GM12874 (cell line): ENCODE measurements around the gene MYH11.

ENCODE experiments used
- TF ChIP-seq, protein P1 (sequence below): IDR thresholded peaks from 2 replicates; pipeline ENCODE4 v1.5.1; 2011; ENCODE audit warnings: low read depth, mild to moderate bottlenecking, control low read depth, low read length, moderate library complexity; ENCODE audit not compliant: insufficient read depth

MYH11 gene

DNA sequence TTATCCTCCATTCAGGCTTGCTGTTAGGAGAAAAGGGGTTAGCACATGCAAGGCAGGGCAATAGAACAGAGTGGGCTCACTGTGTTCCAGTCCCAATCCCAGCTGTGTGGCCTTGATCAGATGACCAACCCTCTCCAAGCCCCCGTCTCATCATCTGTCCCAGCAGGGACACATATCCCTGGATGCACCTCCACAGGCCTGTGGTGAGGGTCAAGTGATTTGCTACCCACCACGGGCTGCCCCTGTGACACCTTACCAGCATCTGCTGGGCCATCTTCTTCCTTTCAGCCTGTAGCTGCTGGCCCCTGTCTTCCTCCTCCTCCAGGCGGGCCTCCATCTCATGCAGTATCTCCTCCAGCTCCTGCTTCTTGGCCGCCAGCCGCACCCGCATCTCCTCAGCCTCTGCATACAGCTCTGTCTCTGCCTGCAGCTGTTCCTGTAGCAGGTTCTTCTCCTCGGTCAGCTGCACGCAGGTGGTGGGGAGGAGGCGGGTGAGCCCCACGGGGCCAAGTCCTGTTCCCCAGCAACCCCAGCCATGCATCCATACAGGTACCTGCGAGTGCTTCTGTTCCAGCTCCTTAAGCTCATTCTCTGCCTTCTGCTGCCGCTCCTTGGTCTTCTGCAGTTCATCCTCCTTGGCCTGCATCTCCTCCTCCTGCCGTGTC lies 115.5 kb downstream of the MYH11 start:
- TF ChIP-seq, protein P1, sequence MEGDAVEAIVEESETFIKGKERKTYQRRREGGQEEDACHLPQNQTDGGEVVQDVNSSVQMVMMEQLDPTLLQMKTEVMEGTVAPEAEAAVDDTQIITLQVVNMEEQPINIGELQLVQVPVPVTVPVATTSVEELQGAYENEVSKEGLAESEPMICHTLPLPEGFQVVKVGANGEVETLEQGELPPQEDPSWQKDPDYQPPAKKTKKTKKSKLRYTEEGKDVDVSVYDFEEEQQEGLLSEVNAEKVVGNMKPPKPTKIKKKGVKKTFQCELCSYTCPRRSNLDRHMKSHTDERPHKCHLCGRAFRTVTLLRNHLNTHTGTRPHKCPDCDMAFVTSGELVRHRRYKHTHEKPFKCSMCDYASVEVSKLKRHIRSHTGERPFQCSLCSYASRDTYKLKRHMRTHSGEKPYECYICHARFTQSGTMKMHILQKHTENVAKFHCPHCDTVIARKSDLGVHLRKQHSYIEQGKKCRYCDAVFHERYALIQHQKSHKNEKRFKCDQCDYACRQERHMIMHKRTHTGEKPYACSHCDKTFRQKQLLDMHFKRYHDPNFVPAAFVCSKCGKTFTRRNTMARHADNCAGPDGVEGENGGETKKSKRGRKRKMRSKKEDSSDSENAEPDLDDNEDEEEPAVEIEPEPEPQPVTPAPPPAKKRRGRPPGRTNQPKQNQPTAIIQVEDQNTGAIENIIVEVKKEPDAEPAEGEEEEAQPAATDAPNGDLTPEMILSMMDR: no peak

DNA sequence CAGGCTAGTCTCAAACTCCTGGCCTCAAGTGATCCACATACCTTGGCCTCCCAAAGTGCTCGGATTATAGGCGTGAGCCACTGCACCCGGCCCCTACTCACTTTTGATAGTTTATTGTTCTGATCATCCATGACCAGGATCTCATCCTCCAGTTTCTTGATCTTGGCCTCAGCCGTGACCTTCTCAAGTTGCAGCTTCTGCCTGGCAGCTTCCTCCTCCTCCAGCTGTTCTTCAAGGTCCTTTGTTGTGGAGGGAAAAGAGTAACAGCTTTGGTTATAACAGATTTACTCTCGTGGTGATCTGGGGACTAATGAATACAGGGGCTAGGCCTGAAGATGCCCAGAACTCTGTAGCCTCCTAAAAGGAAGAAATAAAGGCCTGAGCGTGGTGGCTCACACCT lies 116.9 kb downstream of the MYH11 start:
- TF ChIP-seq, protein P1: no peak

DNA sequence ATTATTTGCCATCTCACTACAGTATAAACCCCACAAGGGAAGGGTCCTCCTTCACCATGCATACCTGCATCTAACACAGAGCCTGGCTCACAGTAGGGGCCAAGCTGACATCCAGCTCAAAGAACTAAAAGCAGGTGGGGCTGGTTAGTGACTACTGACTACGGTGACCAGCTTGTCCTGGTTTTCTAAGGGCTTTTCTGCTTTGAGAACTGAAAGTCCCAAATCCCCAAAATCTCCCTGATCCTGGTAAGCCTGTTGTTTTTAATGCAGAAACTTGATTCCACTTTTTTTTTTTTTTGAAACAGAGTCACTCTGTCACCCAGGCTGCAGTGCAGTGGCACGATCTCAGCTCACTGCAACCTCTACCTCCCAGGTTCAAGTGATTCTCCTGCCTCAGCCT lies 117.4 kb downstream of the MYH11 start:
- TF ChIP-seq, protein P1: no peak

DNA sequence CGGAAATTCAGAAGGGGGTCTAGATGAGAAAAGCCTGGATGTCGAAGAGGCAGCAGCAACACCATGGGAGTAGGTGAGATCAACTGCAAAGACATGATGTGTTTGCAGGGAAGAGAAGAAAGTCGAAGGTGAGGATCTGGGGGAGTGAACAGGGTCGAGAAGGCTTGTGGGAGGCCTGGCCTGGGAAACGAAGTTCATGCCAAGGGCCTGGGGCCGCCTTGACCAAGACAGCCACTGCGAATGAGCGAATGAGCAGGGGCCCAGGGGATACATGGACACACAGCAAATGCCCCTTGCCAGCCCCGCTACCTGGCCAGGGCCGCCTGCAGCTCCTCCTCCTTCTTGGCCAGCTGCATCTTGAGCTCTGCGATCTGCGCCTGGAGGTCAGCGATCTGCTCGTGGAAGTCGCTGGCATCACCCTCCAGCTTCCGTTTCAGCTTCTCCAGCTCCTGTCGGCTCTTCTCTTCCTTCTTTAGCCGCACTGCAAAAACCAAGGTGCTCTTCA lies 119.6 kb downstream of the MYH11 start:
- TF ChIP-seq, protein P1: no peak

DNA sequence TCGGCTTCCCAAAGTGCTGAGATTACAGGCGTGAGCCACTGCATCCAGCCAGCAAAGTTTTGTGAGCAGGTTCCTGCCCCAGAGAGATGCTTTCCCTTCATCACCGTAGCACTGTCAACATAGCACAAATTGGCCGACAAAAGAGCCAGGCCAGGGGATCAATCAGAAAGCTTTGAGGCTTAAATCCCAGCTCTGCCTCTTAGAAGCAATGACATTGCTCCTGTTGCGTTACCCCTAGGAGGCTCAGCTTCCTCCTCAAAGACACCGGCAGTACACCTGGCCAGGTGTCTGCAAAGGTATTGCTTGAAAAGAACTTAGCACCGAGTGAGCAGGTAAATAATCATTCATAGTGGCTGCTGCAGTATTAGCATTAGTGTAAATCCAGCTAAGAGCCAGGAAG lies 120.3 kb downstream of the MYH11 start:
- TF ChIP-seq, protein P1: no peak

DNA sequence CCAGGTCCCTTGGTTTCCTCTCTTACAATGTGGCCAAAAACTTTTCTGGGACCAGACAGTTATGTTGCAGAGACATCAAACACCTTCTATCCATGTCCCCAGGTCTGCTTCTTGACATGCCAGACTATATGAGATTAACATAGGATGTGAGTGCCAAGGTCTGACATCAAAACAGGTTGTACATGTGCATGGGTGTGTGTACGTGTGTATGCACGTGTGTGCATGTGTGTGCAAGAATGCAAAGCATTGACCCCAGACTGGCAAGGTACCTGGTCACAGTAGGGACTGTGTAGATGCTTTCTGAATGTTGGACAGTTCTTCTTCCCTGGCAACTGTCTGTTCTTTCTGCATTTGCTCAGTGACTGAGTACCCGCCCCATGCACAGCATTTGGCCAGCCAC lies 121.2 kb downstream of the MYH11 start:
- TF ChIP-seq, protein P1: no peak

DNA sequence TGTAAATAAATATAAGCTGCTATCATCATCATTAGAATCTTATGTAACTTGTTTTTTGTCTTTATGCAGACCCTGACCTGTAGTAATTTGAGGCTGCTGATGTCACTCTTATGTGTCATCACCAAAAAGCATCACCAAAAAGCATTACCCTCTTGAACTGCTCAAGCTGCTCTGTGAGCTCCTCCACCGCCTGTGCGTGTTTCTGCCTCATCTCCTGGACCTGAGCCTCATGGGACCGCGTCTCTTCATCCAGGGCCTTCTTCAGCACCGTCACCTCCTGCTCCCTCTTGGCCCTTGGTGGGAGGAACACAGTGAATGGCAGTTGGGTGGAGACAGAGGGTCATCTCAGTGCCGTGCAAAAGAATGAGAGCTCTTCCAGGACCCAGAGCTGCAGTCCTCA lies 124.4 kb downstream of the MYH11 start:
- TF ChIP-seq, protein P1: no peak
